ENCODE measurements around the gene KREMEN1. TPM values are rescaled to one million over a fixed set of nuclear protein-coding genes. Genes with fewer than 3 reads are reported as not detected.
"Not testable (repeated sequence)": the region's sequence is repeated elsewhere in the genome, so short reads cannot be mapped to it uniquely, and the experiment has no call there.

KREMEN1 gene
- total and polyA plus RNA-seq, 4 donors, result 5.7 to 12.7 (median 8.3) TPM

DNA sequence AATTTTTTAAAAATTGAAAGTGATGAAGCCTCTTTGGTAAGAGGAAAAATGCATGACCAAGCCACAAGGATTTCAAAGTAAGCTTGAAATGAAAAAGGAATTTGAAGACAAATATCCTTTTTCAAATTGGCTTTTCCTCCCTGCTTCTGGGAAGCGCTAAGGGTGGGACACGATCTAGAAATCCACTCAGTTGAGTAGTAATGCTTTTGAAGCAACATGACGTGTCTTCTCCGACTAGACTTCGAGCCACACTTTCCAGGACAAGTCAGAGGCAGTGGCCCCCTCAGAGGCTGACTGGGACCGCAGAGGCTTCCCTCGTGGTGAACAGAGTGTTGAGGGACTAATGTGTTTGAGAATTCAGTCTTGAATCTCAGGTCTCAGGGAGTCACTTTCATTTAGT is 39.8 kb downstream of the KREMEN1 start:
- WGBS (ENCODE audit: insufficient coverage), result 97% methylated on average over 6 of the region's 7 CpGs

DNA sequence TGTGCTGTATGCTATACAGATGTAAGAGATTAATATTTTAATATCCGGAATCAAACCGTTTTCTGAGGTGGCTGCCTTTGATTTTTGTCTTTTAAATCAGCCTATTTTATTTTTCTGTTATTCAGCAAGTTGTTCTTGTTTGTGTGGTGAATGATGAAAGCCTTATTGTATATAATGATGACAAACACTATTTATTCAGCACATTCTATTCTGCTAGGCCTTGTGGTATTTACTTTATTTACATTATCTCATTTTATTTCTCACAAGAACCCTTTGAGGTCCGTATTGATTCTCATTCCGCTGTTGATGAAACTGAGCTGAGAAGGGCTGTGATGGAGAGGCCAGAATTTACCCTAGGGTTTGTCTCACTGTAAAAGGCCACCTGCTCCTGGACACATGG is 40.5 kb downstream of the KREMEN1 start:
- no peak for DNase-seq (ENCODE audit: low read depth in 4 of 6, low spot score in 6 of 6)
- no peak overlapping the region for H3K27ac ChIP-seq (ENCODE audit: low read depth, low read length)
- WGBS (ENCODE audit: insufficient coverage), result no CpG with 5 or more reads among the region's 4 CpGs

More for the DNA sequence above, 39.8 kb downstream of the KREMEN1 start:
- Histone ChIP-seq H3K27ac (ENCODE audit: low read depth, low read length) (peak overlapping the region; percentile 10), H3K4me1 (ENCODE audit: control insufficient read depth, insufficient read depth, low read length) (peaks cover 4% of the 10 kb centered on the region), H3K36me3 (ENCODE audit: control insufficient read depth, insufficient read depth, low read length) (no peaks in the 10 kb centered on the region), H3K9me3 (ENCODE audit: control insufficient read depth, insufficient read depth, low read length) (no peaks in the 10 kb centered on the region), H3K27me3 (ENCODE audit: control insufficient read depth, insufficient read depth, low read length) (no peaks in the 10 kb centered on the region), H3K4me3 (ENCODE audit: low read depth, low read length) (no peak overlapping the region)
- DNase-seq (ENCODE audit: low read depth in 4 of 6, low spot score in 6 of 6), result no peak

DNA sequence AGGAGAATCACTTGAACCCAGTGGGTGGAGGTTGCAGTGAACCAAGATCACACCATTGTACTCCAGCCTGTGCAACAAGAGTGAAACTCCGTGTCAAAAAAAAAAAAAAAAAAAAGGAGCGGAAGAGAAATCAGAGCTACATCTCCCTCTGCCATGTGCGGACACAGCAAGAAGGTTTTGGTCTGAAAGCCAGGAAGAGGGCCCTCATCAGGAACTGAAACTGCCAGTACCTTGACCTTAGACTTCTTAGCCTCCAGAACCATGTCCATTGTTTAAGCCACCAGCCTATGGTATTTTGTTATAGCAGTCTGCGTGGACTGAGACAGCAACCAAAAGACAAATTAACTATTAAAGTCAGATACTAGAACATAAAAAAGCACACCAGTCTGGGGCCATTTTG is 41.6 kb downstream of the KREMEN1 start:
- Histone ChIP-seq H3K9me3 (ENCODE audit: control insufficient read depth, insufficient read depth, low read length) (no peaks in the 10 kb centered on the region), H3K4me1 (ENCODE audit: control insufficient read depth, insufficient read depth, low read length) (peaks cover 4% of the 10 kb centered on the region), H3K27ac (ENCODE audit: low read depth, low read length) (no peak overlapping the region), H3K36me3 (ENCODE audit: control insufficient read depth, insufficient read depth, low read length) (no peaks in the 10 kb centered on the region), H3K27me3 (ENCODE audit: control insufficient read depth, insufficient read depth, low read length) (no peaks in the 10 kb centered on the region), H3K4me3 (ENCODE audit: low read depth, low read length) (no peak overlapping the region)
- no CpG with 5 or more reads among the region's 4 CpGs for WGBS (ENCODE audit: insufficient coverage)
- no peak for DNase-seq (ENCODE audit: low read depth in 4 of 6, low spot score in 6 of 6)

More for the DNA sequence above, 40.5 kb downstream of the KREMEN1 start:
- H3K9me3 ChIP-seq (ENCODE audit: control insufficient read depth, insufficient read depth, low read length), result no peaks in the 10 kb centered on the region
- no peak overlapping the region for H3K4me3 ChIP-seq (ENCODE audit: low read depth, low read length)
- H3K27me3 ChIP-seq (ENCODE audit: control insufficient read depth, insufficient read depth, low read length), result no peaks in the 10 kb centered on the region
- H3K4me1 ChIP-seq (ENCODE audit: control insufficient read depth, insufficient read depth, low read length), result peaks cover 4% of the 10 kb centered on the region
- no peaks in the 10 kb centered on the region for H3K36me3 ChIP-seq (ENCODE audit: control insufficient read depth, insufficient read depth, low read length)

DNA sequence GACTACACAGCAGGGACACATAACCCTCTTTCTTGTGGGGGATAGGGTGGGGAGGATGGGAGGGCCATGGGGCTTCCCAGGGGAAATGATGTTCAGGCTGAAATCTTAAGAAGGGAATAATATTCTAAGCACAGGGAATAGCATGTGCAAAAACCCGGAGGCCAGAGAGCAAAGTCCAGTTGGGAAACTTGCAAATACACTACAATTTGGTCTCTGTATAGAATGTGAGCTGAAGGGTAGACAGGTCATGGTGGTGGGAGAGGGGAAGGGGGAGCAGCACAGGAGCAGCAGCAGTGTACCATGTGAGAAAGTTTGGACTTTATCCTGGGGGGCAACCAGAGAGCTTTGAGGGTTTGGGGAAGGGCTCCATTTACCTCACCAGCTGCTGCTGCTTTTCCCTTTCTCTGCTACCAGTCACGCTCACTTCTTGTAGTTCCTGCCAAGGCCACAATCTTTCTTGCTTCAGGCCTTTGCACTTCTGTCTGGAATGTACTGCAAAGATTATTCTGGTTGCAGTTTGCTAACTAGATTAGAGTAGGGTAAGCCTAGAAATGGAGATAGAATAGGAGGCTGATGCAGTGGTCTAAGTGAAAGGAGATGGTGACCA is 43.0 kb downstream of the KREMEN1 start:
- Histone ChIP-seq H3K27me3 (ENCODE audit: control insufficient read depth, insufficient read depth, low read length) (no peaks in the 10 kb centered on the region), H3K27ac (ENCODE audit: low read depth, low read length) (no peak overlapping the region), H3K9me3 (ENCODE audit: control insufficient read depth, insufficient read depth, low read length) (peaks cover 1% of the 10 kb centered on the region), H3K4me3 (ENCODE audit: low read depth, low read length) (no peak overlapping the region), H3K4me1 (ENCODE audit: control insufficient read depth, insufficient read depth, low read length) (peaks cover 4% of the 10 kb centered on the region), H3K36me3 (ENCODE audit: control insufficient read depth, insufficient read depth, low read length) (no peaks in the 10 kb centered on the region)
- WGBS (ENCODE audit: insufficient coverage), result 86% methylated on average over 1 of the region's 2 CpGs
- no peak for DNase-seq (ENCODE audit: low read depth in 4 of 6, low spot score in 6 of 6)

DNA sequence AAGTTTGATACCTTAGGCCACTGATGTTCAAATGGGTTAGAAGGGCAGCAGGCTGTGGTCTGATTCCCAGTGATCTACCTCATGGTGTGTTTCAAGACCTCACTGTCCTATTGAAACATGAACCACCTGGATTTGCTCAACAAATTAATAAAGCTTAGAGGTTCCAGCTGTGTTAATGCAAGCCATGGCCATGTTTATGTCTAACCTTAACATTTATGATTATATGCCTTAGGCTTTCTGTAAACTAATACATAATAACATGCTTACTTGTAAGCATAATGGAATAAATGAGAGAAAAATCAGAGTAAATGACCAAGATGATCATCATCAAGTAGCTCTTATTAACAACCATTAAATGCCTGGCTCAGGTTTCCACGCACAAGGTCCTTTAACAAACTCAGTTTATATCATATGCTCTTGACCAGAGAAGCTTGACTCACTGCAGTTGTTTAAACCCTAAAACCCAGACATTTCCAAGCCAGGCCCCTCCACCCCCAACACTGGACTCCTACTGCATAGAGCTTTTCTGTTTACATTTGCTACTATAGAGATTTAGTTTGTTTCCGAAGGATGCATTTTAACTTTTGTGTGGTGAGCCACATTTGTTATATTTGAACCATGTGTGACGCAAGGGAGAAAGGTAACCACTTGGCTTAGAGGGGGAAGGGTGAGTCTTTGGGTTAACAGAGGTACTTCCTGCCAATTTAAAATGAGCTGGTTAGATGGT is 43.7 kb downstream of the KREMEN1 start:
- Histone ChIP-seq H3K36me3 (ENCODE audit: control insufficient read depth, insufficient read depth, low read length) (no peaks in the 10 kb centered on the region), H3K4me3 (ENCODE audit: low read depth, low read length) (no peak overlapping the region)

DNA sequence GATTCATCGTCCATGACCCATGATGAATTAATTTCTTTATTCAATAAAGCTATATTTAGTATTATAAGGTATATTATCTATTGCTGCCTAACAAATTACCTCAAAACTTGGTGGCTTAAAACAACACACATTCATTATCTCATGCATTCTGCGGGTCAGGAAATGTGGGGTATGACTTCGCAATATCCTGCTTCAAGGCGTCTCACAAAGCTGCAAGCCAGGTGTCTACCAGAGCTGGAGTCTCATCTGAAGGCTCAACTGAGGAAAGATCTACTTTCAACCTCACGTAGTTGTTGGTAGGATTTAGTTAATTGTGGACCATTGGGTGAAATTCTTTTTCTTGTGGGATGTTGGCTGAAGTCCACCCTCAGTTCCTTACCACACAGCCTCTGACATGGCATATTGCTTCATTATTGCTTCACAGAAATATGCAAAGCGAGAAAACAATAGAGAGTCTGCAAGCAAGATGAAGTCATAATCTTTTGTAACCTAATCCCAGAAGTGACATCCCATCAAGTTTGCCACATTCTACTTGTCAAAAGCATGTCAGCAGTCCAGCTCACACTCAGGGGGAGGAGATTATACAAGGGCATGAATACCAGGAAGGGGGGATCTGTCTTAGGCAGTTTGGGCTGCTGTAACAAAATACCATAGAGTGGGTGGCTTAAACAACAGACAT is 45.1 kb downstream of the KREMEN1 start:
- H3K27me3 ChIP-seq (ENCODE audit: control insufficient read depth, insufficient read depth, low read length), result no peaks in the 10 kb centered on the region
- DNase-seq (ENCODE audit: low read depth in 4 of 6, low spot score in 6 of 6), result no peak
- H3K36me3 ChIP-seq (ENCODE audit: control insufficient read depth, insufficient read depth, low read length), result no peaks in the 10 kb centered on the region
- no peak overlapping the region for H3K4me3 ChIP-seq (ENCODE audit: low read depth, low read length)
- H3K9me3 ChIP-seq (ENCODE audit: control insufficient read depth, insufficient read depth, low read length), result peaks cover 1% of the 10 kb centered on the region
- H3K4me1 ChIP-seq (ENCODE audit: control insufficient read depth, insufficient read depth, low read length), result peaks cover 1% of the 10 kb centered on the region
- H3K27ac ChIP-seq (ENCODE audit: low read depth, low read length), result no peak overlapping the region
- 100% methylated on average over 1 of the region's 6 CpGs for WGBS (ENCODE audit: insufficient coverage)

More for the DNA sequence above, 43.7 kb downstream of the KREMEN1 start:
- Histone ChIP-seq H3K4me1 (ENCODE audit: control insufficient read depth, insufficient read depth, low read length) (peaks cover 4% of the 10 kb centered on the region), H3K27ac (ENCODE audit: low read depth, low read length) (no peak overlapping the region), H3K9me3 (ENCODE audit: control insufficient read depth, insufficient read depth, low read length) (peaks cover 1% of the 10 kb centered on the region), H3K27me3 (ENCODE audit: control insufficient read depth, insufficient read depth, low read length) (no peaks in the 10 kb centered on the region)
- WGBS (ENCODE audit: insufficient coverage), result 100% methylated on average over 2 of the region's 3 CpGs
- no peak for DNase-seq (ENCODE audit: low read depth in 4 of 6, low spot score in 6 of 6)

DNA sequence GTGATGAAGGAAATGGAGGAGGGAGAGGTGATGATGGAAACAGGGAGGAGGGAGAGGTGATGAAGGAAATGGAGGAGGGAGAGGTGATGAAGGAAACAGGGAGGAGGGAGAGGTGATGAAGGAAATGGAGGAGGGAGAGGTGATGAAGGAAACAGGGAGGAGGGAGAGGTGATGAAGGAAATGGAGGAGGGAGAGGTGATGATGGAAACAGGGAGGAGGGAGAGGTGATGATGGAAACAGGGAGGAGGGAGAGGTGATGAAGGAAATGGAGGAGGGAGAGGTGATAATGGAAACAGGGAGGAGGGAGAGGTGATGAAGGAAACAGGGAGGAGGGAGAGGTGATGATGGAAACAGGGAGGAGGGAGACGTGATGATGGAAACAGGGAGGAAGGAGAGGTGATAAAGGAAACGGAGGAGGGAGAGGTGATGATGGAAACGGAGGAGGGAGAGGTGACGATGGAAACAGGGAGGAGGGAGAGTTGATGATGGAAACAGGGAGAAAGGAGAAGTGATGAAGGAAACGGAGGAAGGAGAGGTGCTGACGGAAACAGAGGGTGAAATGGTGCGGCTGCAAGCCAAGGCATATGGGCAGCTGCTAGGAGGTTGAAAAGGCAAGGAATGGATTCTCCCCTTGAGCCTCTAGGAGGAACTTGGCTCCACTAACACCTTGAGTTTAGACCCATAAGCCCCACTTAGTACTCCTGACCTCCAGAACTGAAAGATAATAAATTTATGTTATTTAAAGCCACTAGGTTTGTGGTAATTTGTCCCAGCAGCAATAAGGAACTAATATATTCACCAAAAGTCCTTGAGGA is 47.5 kb downstream of the KREMEN1 start:
- not testable (repeated sequence) for H3K36me3 ChIP-seq (ENCODE audit: control insufficient read depth, insufficient read depth, low read length); H3K4me1 ChIP-seq (ENCODE audit: control insufficient read depth, insufficient read depth, low read length); H3K9me3 ChIP-seq (ENCODE audit: control insufficient read depth, insufficient read depth, low read length); H3K4me3 ChIP-seq (ENCODE audit: low read depth, low read length); H3K27me3 ChIP-seq (ENCODE audit: control insufficient read depth, insufficient read depth, low read length); H3K27ac ChIP-seq (ENCODE audit: low read depth, low read length); DNase-seq (ENCODE audit: low read depth in 4 of 6, low spot score in 6 of 6)
- 95% methylated on average over 5 of the region's 7 CpGs for WGBS (ENCODE audit: insufficient coverage)

DNA sequence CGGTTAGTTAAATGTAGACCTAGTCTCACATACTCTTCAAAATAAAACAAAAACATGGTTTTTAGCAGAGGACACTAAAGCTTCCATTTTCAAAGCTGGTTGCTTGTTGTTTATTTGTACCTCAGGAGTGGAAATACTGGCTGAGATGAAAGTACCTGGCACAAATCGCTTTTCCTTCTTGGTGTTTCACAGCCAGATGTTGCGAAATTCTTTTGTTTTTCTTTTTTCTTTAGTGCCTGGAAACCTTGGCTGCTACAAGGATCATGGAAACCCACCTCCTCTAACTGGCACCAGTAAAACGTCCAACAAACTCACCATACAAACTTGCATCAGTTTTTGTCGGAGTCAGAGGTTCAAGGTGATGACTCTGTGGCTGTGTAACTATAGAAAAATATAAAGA is 48.3 kb downstream of the KREMEN1 start:
- H3K36me3 ChIP-seq (ENCODE audit: control insufficient read depth, insufficient read depth, low read length), result no peaks in the 10 kb centered on the region
- no peaks in the 10 kb centered on the region for H3K27me3 ChIP-seq (ENCODE audit: control insufficient read depth, insufficient read depth, low read length)
- no peak overlapping the region for H3K4me3 ChIP-seq (ENCODE audit: low read depth, low read length)
- no peaks in the 10 kb centered on the region for H3K4me1 ChIP-seq (ENCODE audit: control insufficient read depth, insufficient read depth, low read length)
- DNase-seq (ENCODE audit: low read depth in 4 of 6, low spot score in 6 of 6), result no peak
- H3K9me3 ChIP-seq (ENCODE audit: control insufficient read depth, insufficient read depth, low read length), result peaks cover 1% of the 10 kb centered on the region
- H3K27ac ChIP-seq (ENCODE audit: low read depth, low read length), result no peak overlapping the region
- 94% methylated on average over 2 of the region's 5 CpGs for WGBS (ENCODE audit: insufficient coverage)

DNA sequence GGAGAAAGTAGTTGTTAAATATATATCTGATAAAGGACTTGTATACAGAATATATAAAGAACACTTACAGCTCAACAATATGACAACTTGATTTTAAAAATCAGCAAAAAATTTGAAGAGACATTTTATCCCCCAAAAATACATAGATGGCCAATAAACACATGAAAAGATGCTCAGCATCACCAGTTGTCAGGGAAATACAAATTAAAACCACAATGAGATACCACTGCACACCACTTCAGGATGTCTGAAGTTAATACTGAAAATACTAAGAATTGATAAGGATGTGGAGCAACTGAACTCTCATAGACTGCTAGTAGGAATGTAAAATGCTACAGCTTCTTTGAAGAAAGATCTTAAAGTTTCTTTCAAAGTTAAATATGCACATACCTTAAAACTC is 49.2 kb downstream of the KREMEN1 start:
- no peak for DNase-seq (ENCODE audit: low read depth in 4 of 6, low spot score in 6 of 6)
- Histone ChIP-seq H3K4me3 (ENCODE audit: low read depth, low read length) (no peak overlapping the region), H3K4me1 (ENCODE audit: control insufficient read depth, insufficient read depth, low read length) (no peaks in the 10 kb centered on the region), H3K36me3 (ENCODE audit: control insufficient read depth, insufficient read depth, low read length) (no peaks in the 10 kb centered on the region), H3K27ac (ENCODE audit: low read depth, low read length) (no peak overlapping the region), H3K9me3 (ENCODE audit: control insufficient read depth, insufficient read depth, low read length) (peaks cover 1% of the 10 kb centered on the region), H3K27me3 (ENCODE audit: control insufficient read depth, insufficient read depth, low read length) (no peaks in the 10 kb centered on the region)
